GM12873 (cell line): ENCODE results near the gene CYSTM1.

Experiments used
- TF ChIP-seq, protein P1 (sequence below): IDR thresholded peaks from 2 replicates; pipeline ENCODE4 v1.5.1; 2012; ENCODE audit warnings: low read depth, mild to moderate bottlenecking, moderate library complexity, low read length, control low read depth; ENCODE audit not compliant: insufficient read depth; ENCODE audit errors: missing control alignments

Gene CYSTM1

DNA sequence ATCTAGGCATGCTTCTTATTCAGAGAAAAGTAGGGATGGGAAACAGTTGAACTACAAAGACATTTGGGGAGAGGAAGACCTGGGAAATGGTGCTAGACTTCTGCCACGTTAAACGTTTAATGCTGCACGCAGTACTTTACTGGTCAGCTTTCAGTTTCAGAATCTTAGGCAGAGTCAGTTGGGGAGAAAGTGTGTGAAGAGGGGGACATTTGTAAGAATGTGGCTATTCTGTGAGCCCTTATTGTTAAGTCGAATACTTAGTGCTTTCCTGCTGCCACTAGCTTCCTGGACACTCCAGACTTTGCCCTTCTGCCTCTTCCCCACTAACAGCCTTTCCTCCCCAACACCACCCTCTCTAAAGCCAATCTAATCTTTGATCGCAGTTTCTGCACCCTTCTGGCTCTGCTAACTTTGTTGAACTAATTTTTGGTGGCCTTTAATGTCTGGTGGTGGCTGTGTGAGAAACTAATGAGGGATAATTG is 6.1 kb downstream of the CYSTM1 start:
- TF ChIP-seq, protein P1, sequence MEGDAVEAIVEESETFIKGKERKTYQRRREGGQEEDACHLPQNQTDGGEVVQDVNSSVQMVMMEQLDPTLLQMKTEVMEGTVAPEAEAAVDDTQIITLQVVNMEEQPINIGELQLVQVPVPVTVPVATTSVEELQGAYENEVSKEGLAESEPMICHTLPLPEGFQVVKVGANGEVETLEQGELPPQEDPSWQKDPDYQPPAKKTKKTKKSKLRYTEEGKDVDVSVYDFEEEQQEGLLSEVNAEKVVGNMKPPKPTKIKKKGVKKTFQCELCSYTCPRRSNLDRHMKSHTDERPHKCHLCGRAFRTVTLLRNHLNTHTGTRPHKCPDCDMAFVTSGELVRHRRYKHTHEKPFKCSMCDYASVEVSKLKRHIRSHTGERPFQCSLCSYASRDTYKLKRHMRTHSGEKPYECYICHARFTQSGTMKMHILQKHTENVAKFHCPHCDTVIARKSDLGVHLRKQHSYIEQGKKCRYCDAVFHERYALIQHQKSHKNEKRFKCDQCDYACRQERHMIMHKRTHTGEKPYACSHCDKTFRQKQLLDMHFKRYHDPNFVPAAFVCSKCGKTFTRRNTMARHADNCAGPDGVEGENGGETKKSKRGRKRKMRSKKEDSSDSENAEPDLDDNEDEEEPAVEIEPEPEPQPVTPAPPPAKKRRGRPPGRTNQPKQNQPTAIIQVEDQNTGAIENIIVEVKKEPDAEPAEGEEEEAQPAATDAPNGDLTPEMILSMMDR: no peak

DNA sequence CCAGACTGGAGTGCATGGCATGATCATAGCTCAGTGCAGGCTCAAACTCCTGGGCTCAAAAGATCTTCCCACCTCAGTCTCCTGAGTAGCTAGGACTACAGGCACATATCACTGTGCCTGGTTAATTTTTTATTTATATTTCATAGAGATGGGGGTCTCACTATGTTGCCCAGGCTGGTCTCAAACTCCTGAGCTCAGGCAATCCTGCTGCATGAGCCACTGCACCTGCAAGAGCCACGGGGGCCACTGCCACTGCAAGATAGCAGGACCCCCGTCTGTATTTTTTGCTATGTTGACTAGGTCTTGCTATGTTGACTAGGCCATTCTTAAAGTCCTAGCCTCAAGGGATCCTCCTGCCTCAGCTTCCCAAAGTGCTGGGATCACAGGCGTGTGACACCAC is 6.5 kb downstream of the CYSTM1 start:
- TF ChIP-seq, protein P1: no peak

DNA sequence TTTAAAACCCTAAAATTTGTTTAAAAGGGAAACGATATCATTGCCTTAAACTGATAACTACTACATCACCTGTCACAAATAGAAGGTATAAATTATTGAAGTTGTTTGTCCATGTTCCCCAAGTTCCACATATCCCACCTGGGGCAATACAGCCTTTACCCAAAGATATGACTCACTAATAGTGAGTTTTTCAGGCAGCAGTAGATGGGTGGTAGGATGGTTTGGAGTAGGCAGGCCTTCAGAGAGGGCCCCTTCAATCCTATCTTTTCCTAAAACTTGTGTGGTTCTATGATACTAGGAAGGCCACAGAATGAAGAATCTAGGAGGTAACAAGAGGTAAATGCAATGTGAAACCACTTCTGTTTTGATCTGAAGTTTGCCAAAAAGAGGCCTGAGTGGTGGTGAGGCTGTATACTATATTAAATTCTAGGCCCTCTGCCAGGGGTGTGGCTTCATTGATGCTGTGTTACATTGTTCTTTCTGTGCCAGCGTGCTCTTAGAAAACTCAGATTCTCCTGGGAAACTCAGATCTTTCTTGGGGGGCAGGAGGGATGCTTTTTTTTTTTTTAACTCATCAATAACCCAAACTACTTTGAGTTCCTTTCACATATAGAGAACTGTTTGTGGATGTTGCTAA is 7.2 kb downstream of the CYSTM1 start:
- TF ChIP-seq, protein P1: no peak

DNA sequence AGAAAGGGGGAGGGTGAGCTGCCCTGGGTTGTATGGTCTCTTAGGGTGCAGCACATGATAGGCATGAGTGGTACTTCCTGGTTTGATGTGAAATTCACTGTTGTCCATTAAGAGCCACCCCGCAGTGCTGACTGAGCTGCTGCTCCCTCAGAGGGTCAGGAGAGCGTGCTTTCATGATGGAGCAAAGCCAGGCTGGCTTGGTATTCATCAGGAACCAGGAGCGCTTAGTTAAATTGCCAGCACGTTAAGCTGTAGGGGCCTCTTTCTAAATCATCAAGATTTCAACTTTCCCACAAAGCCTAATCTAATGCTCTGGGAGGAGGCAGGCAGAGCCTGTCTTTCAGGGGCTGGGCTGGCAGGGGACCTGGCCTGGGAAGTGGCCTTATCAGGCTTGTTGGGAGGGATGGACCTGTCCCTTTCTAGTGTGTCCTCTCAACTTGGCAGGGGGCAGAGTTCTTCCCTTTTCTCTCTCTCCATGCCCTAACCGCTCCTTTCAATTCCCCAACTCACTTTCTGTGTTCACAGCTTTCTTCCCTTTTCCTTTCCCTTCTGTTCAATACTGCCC is 7.9 kb downstream of the CYSTM1 start:
- TF ChIP-seq, protein P1: no peak

DNA sequence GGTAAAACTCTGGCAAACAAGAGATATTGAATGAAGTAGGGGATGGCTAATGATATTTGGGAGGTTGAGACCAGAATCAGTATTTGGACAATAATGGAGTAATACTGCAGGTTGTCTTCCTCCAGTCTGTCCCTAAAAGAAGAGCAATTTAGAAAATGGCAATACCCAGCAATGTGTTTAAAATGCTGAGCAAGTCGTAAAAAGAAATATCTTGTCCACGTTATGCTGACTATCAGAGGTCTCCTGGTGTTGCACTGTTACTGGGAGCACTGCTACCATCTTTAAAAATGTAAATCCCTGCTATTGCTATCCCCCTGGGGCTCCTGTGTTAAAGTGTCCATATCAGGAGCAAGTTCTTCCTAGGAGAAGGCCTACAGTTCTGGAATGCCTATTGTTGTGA is 10.4 kb downstream of the CYSTM1 start:
- TF ChIP-seq, protein P1: no peak

DNA sequence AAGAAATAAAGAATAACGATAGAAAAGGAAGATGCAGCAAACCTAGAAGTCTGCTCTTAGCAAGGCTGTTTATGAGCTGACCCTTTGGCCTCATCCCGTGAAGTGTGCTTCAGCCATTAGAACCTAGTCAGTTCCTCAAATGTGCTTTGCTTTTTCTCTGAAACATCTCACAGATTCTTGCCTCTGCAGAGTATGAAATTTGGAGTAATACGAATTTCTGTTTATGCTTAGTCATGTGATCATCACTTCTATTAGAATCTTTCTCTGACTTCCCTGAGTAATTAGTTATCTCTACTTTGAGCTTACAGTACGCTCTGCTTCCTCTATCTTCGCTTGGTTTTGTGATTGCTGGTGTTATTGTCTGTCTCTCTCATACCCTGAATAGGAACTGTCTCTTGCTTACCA is 11.3 kb downstream of the CYSTM1 start:
- TF ChIP-seq, protein P1: no peak

DNA sequence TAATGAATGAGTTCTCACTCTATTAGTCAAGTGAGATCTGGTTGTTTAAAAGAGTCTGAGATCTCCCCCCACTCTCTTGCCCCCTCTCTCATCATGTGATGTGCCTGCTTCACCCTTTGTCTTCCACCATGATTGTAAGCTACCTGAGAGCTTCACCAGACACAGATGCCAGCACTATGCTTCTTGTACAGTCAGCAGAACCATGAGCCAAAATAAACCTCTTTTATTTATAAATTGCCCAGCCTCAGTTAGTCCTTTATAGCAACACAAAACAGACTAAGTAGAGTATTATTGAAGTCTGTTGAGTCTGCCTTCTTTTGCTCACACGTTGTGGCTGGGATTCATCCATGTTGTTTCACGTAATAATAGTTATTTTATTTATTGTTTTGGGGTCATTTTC is 14.3 kb downstream of the CYSTM1 start:
- TF ChIP-seq, protein P1: no peak
